Measurements from ENCODE around the gene CACHD1.

CACHD1 gene

GRCh38 chr1:64473367-64473766 lies 3.4 kb downstream of the CACHD1 start:
- no peak for DNase-seq (ENCODE audit: low read depth in 2 of 2)

GRCh38 chr1:64474133-64474532 lies 4.2 kb downstream of the CACHD1 start:
- no peak for DNase-seq (ENCODE audit: low read depth in 2 of 2)

GRCh38 chr1:64474665-64475439 lies 4.9 kb downstream of the CACHD1 start:
- no peak for DNase-seq (ENCODE audit: low read depth in 2 of 2)

GRCh38 chr1:64476251-64476952 lies 6.5 kb downstream of the CACHD1 start:
- no peak for DNase-seq (ENCODE audit: low read depth in 2 of 2)

GRCh38 chr1:64478594-64479470 lies 8.9 kb downstream of the CACHD1 start:
- DNase-seq (ENCODE audit: low read depth in 2 of 2), result no peak

GRCh38 chr1:64479874-64480273 lies 9.9 kb downstream of the CACHD1 start:
- DNase-seq (ENCODE audit: low read depth in 2 of 2), result no peak

- DNase-seq (ENCODE audit: low read depth in 2 of 2), result no peak
Measured at GRCh38 chr1:64480999-64481772, 11.3 kb downstream of the CACHD1 start.

GRCh38 chr1:64482128-64482527 lies 12.2 kb downstream of the CACHD1 start:
- DNase-seq (ENCODE audit: low read depth in 2 of 2), result no peak

GRCh38 chr1:64482720-64483119 lies 12.8 kb downstream of the CACHD1 start:
- DNase-seq (ENCODE audit: low read depth in 2 of 2), result no peak

- no peak for DNase-seq (ENCODE audit: low read depth in 2 of 2)
Measured at GRCh38 chr1:64483731-64484414, 13.9 kb downstream of the CACHD1 start.

GRCh38 chr1:64484651-64485050 lies 14.7 kb downstream of the CACHD1 start:
- no peak for DNase-seq (ENCODE audit: low read depth in 2 of 2)

- no peak for DNase-seq (ENCODE audit: low read depth in 2 of 2)
Measured at GRCh38 chr1:64486193-64486592, 16.3 kb downstream of the CACHD1 start.

GRCh38 chr1:64487061-64487460 lies 17.1 kb downstream of the CACHD1 start:
- DNase-seq (ENCODE audit: low read depth in 2 of 2), result no peak

- no peak for DNase-seq (ENCODE audit: low read depth in 2 of 2)
Measured at GRCh38 chr1:64488862-64489261, 18.9 kb downstream of the CACHD1 start.

- DNase-seq (ENCODE audit: low read depth in 2 of 2), result no peak
Measured at GRCh38 chr1:64489707-64490106, 19.8 kb downstream of the CACHD1 start.

- no peak for DNase-seq (ENCODE audit: low read depth in 2 of 2)
Measured at GRCh38 chr1:64490213-64490818, 20.4 kb downstream of the CACHD1 start.

- DNase-seq (ENCODE audit: low read depth in 2 of 2), result no peak
Measured at GRCh38 chr1:64492424-64492823, 22.5 kb downstream of the CACHD1 start.

- no peak for DNase-seq (ENCODE audit: low read depth in 2 of 2)
Measured at GRCh38 chr1:64493831-64494230, 23.9 kb downstream of the CACHD1 start.

GRCh38 chr1:64494659-64495058 lies 24.7 kb downstream of the CACHD1 start:
- DNase-seq (ENCODE audit: low read depth in 2 of 2), result no peak

- no peak for DNase-seq (ENCODE audit: low read depth in 2 of 2)
Measured at GRCh38 chr1:64495878-64496277, 25.9 kb downstream of the CACHD1 start.

- no peak for DNase-seq (ENCODE audit: low read depth in 2 of 2)
Measured at GRCh38 chr1:64496606-64497005, 26.7 kb downstream of the CACHD1 start.

Measured in stimulated activated CD8-positive, alpha-beta memory T cell treated with anti-CD3 and anti-CD28 coated beads, Interleukin-7, amount 100 ng/mL, for 4 hours (primary cell).